B cell (primary cell): ENCODE results near the gene PRRT2. TPM values are rescaled to one million over a fixed set of nuclear protein-coding genes. Genes with fewer than 3 reads are reported as not detected.

Experiments used
- ATAC-seq: fragments of 200-7000 bp; cut with Tn5 transposase; one replicate; pipeline ENCODE4 v1.10.0; 2021; ENCODE audit warnings: low read depth, mild to moderate bottlenecking, moderate number of reproducible peaks, moderate library complexity
- CTCF ChIA-PET: fragments of 350-600 bp; sonication (Branson Sonifier 250); formaldehyde crosslinking; loops from one replicate; lab custom pipeline; 2021; ENCODE audit warnings: antibody characterized with exemption, inconsistent platforms; lab: Charles Lee
- POLR2A ChIA-PET: fragments of 350-600 bp; sonication (Branson Sonifier 250); formaldehyde crosslinking; loops from one replicate; lab custom pipeline; 2021; ENCODE audit warnings: antibody characterized with exemption; lab: Charles Lee
- DNase-seq: peaks from one replicate; pipeline ENCODE4 v3.0.0; 2013
- H2AFZ ChIP-seq: 2 replicates; pipeline ENCODE4 v1.6.1; 2012; ENCODE audit warnings: mild to moderate bottlenecking, low read depth, low read length; ENCODE audit not compliant: insufficient read depth, poor library complexity, severe bottlenecking
- H3K27ac ChIP-seq, 2 donors: 1 replicate in 1 of 2; 2 replicates in 1 of 2; pipeline ENCODE4 v1.5.1; 2012 to 2013; ENCODE audit warnings: low read length in 2 of 2, mild to moderate bottlenecking in 2 of 2, moderate library complexity in 1 of 2
- H3K27me3 ChIP-seq, 4 experiments: fragments of 200-600 bp in 1 of 4; sonication (generic) in 1 of 4; replicated peaks in 1 of 4; 1 replicate in 2 of 4; 2 replicates in 2 of 4; pipeline versions ENCODE4 v1.6.1 to v1.7.0; 2013 to 2016; ENCODE audit warnings: low read length in 3 of 4, mild to moderate bottlenecking in 2 of 4, mixed read lengths in 1 of 4, moderate library complexity in 1 of 4; ENCODE audit not compliant: insufficient read depth in 4 of 4, control insufficient read depth in 3 of 4; ENCODE audit errors: control extremely low read depth in 1 of 4
- H3K36me3 ChIP-seq, 2 experiments: replicated peaks in 1 of 2; 1 replicate in 1 of 2; 2 replicates in 1 of 2; pipeline versions ENCODE4 v1.6.1 to v1.7.1; 2013; ENCODE audit warnings: low read length in 1 of 2; ENCODE audit not compliant: insufficient read depth in 2 of 2, control insufficient read depth in 1 of 2; ENCODE audit errors: control extremely low read depth in 1 of 2, extremely low read depth in 1 of 2
- H3K4me1 ChIP-seq, 2 donors: fragments of 200-600 bp in 1 of 2; sonication (generic) in 1 of 2; 1 replicate in 1 of 2; 2 replicates in 1 of 2; pipeline versions ENCODE4 v1.5.1 to v1.6.1; 2013 to 2017; ENCODE audit warnings: low read length in 2 of 2; ENCODE audit not compliant: control insufficient read depth in 2 of 2, insufficient read depth in 2 of 2
- H3K4me2 ChIP-seq: replicated peaks from 2 replicates; pipeline ENCODE3; 2012; ENCODE audit warnings: mild to moderate bottlenecking, low read depth, low read length; ENCODE audit not compliant: poor library complexity, severe bottlenecking
- H3K4me3 ChIP-seq, 5 experiments: fragments of 200-600 bp in 1 of 5; sonication (generic) in 1 of 5; 1 replicate in 3 of 5; 2 replicates in 2 of 5; pipeline versions ENCODE4 v1.5.1 to v1.7.0; 2011 to 2016; ENCODE audit warnings: low read length in 4 of 5, mild to moderate bottlenecking in 4 of 5, low read depth in 2 of 5, control low read depth in 1 of 5, moderate library complexity in 1 of 5; ENCODE audit not compliant: insufficient read depth in 1 of 5; ENCODE audit errors: control extremely low read depth in 1 of 5, extremely low read depth in 1 of 5
- H3K79me2 ChIP-seq: fragments of 200-600 bp; sonication (generic); one replicate; pipeline ENCODE4 v1.6.0; 2016; ENCODE audit warnings: low read length; ENCODE audit not compliant: control insufficient read depth, insufficient read depth
- H3K9ac ChIP-seq: fragments of 200-600 bp; sonication (generic); 2 replicates; pipeline ENCODE4 v1.6.1; 2017; ENCODE audit warnings: mild to moderate bottlenecking, low read length, moderate library complexity
- H3K9me3 ChIP-seq, 3 donors: one replicate each; pipeline versions ENCODE4 v1.6.1 to v1.7.1; 2013; ENCODE audit warnings: low read length in 2 of 3; ENCODE audit not compliant: control insufficient read depth in 2 of 3, insufficient read depth in 1 of 3; ENCODE audit errors: control extremely low read depth in 1 of 3
- H4K20me1 ChIP-seq: 2 replicates; pipeline ENCODE4 v1.6.0; 2012; ENCODE audit warnings: mild to moderate bottlenecking, low read length; ENCODE audit not compliant: insufficient read depth, control insufficient read depth, poor library complexity, severe bottlenecking
- H3K27ac Mint-ChIP-seq: one replicate; pipeline ENCODE4 v1.8.0; 2021; ENCODE audit warnings: mixed read lengths
- H3K27me3 Mint-ChIP-seq: one replicate; pipeline ENCODE4 v1.8.0; 2021; ENCODE audit warnings: mixed read lengths
- H3K4me1 Mint-ChIP-seq: one replicate; pipeline ENCODE4 v1.8.0; 2021; ENCODE audit warnings: mixed read lengths
- H3K4me3 Mint-ChIP-seq: one replicate; pipeline ENCODE4 v1.8.0; 2021; ENCODE audit warnings: mixed read lengths
- H3K9me3 Mint-ChIP-seq: one replicate; pipeline ENCODE4 v1.8.0; 2022; ENCODE audit warnings: mixed read lengths; ENCODE audit not compliant: insufficient read depth
- EZH2 ChIP-seq: IDR thresholded peaks from 2 replicates; pipeline ENCODE4 v1.6.1; 2012; ENCODE audit warnings: borderline replicate concordance, low read depth, mild to moderate bottlenecking, moderate library complexity, low read length; ENCODE audit not compliant: insufficient read depth, poor library complexity, severe bottlenecking
- WGBS: methylation state at CpG from one replicate; pipeline ENCODE4 v1.1.5; 2013; ENCODE audit warnings: missing lambda C conversion rate; ENCODE audit not compliant: insufficient coverage; 5-methylcytosine and 5-hydroxymethylcytosine counted together
- intact Hi-C: fragments of 100-400 bp; cut with micrococcal nuclease; formaldehyde crosslinking; loops from one replicate; pipeline ENCODE4 v1.10.0; 2022
- polyA plus RNA-seq: library from polyadenylated mRNA; depleted of rRNA; stranded (reverse); fragments of >200 nt; gene quantifications from 2 replicates; pipeline ENCODE4 v1.2.3, GENCODE V29; 2012
- total RNA-seq, 2 donors: library from RNA; stranded (reverse); fragments of 120-200 nt in 1 of 2; gene quantifications; 1 replicate in 1 of 2; 2 replicates in 1 of 2; pipeline versions ENCODE4 v1.2.3 to v1.2.4, GENCODE V29; 2013 to 2022
- TF ChIP-seq, protein P1 (sequence below): fragments of 200-600 bp; IDR thresholded peaks from one replicate; pipeline ENCODE4 v1.8.0; 2022; ENCODE audit warnings: antibody characterized with exemption, mild to moderate bottlenecking

PRRT2 gene
- total and polyA plus RNA-seq, 2 donors (not counting 1 experiment from before 2014, with no cell fraction given) = 0.79 to 3.1 TPM

DNA sequence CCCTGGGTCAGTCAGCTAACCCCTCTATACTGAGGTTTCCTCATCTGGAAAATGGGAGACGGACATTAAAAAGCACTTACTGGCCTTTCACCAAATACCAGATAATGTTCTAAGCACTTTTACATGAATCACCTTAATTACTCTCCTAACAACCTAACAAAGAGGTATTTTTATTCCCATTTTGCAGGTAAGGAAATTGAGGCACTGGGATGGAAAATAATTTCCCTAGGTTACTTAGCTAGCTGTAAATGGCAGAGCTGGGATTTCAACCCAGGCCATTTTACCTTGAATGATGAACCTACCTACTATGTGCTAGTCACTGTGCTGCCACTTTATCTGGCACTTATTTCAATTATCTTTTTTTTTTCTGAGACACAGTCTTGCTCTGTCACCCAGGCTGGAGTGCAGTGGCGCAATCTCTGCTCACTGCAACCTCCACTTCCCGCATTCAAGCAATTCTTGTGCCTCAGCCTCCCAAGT, 17.7 kb upstream of the PRRT2 start:
- Histone ChIP-seq H4K20me1 (no peaks in the 10 kb centered on the region), H3K27ac (no peak overlapping the region), H3K79me2 (peaks cover 49% of the 10 kb centered on the region), H3K36me3 (peaks cover 2 to 25% of the 10 kb centered on the region in 2 experiments), H3K9ac (no peak overlapping the region), H3K27me3 (no peaks in the 10 kb centered on the region), H3K4me3 (no peak overlapping the region), H3K4me2 (no peak overlapping the region), H3K4me1 (peaks cover 17 to 27% of the 10 kb centered on the region in 2 donors), H3K9me3 (no peaks in the 10 kb centered on the region), H2AFZ (no peak overlapping the region)
- DNase-seq = no peak
- Mint-ChIP-seq H3K9me3 (no peaks in the 10 kb centered on the region), H3K4me1 (peaks cover 30% of the 10 kb centered on the region), H3K4me3 (no peak overlapping the region), H3K27me3 (no peaks in the 10 kb centered on the region), H3K27ac (no peak overlapping the region)
- POLR2A ChIA-PET = no interaction called here
- intact Hi-C loops = loop anchor here (5.0 kb wide), 1 partner anchor 178 kb away; the partner anchor contains the start of gene TAOK2
- TF ChIP-seq, protein P1, sequence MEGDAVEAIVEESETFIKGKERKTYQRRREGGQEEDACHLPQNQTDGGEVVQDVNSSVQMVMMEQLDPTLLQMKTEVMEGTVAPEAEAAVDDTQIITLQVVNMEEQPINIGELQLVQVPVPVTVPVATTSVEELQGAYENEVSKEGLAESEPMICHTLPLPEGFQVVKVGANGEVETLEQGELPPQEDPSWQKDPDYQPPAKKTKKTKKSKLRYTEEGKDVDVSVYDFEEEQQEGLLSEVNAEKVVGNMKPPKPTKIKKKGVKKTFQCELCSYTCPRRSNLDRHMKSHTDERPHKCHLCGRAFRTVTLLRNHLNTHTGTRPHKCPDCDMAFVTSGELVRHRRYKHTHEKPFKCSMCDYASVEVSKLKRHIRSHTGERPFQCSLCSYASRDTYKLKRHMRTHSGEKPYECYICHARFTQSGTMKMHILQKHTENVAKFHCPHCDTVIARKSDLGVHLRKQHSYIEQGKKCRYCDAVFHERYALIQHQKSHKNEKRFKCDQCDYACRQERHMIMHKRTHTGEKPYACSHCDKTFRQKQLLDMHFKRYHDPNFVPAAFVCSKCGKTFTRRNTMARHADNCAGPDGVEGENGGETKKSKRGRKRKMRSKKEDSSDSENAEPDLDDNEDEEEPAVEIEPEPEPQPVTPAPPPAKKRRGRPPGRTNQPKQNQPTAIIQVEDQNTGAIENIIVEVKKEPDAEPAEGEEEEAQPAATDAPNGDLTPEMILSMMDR = no peak
- TF ChIP-seq EZH2 = no peak
- no peak for ATAC-seq
- CTCF ChIA-PET = interaction anchor here (1.0 to 1.5 kb wide), 5 partner anchors 8 to 102 kb away, joined by 3 to 7 read pairs (median 5); no protein-coding TSS in a partner anchor
- WGBS = no CpG with 5 or more reads among the region's 3 CpGs

DNA sequence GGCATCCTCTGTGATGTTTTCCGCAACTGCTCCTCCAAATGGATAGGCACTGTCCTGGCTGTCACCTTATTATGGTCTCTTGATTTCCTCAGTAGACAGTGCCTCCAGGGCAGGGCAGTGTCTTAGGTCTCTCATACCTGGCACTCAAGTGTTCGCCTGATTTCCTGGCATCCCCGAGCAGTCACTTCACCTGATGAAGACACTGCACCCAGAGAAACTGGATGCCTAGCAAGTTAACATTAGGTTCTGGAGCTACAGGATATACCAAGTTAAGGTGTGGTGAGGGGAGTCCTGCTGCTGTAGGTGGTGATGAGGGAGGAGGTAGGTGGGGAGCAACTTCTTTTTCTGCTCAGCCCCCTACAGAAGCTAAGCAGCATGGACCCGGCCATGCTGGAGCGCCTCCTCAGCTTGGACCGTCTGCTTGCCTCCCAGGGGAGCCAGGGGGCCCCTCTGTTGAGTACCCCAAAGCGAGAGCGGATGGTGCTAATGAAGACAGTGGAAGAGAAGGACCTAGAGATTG, 9.5 kb upstream of the PRRT2 start:
- H3K4me3 Mint-ChIP-seq = no peak overlapping the region
- H3K27me3 Mint-ChIP-seq = no peaks in the 10 kb centered on the region
- H3K36me3 ChIP-seq = peaks cover 1 to 30% of the 10 kb centered on the region in 2 experiments
- peaks cover 3% of the 10 kb centered on the region for H3K79me2 ChIP-seq
- ATAC-seq = no peak
- ChIA-PET POLR2A (interaction anchor here (0.6 to 4.3 kb wide), 2 partner anchors 12 to 105 kb away, joined by 3 to 24 read pairs; partner anchors contain the start of gene KIF22), CTCF (interaction anchor here (0.8 to 2.1 kb wide), 7 partner anchors 7 to 101 kb away, joined by 3 to 6 read pairs (median 5); partner anchors contain the start of genes KIF22 and PAGR1)
- H2AFZ ChIP-seq = no peak overlapping the region
- no peaks in the 10 kb centered on the region for H3K27me3 ChIP-seq
- H3K27ac ChIP-seq = no peak overlapping the region
- no peak overlapping the region for H3K9ac ChIP-seq
- no peak overlapping the region for H3K4me3 ChIP-seq
- H3K4me1 ChIP-seq = peaks cover 13 to 18% of the 10 kb centered on the region in 2 donors
- H3K4me2 ChIP-seq = no peak overlapping the region
- no peaks in the 10 kb centered on the region for H3K9me3 ChIP-seq
- intact Hi-C loops = no loop called here
- H3K27ac Mint-ChIP-seq = peak overlapping the region; percentile 67
- DNase-seq = no peak
- H3K9me3 Mint-ChIP-seq = no peaks in the 10 kb centered on the region
- peaks cover 19% of the 10 kb centered on the region for H3K4me1 Mint-ChIP-seq
- 98% methylated on average over 4 of the region's 8 CpGs for WGBS
- no peak for TF ChIP-seq EZH2
- TF ChIP-seq, protein P1 = no peak
- H4K20me1 ChIP-seq = no peaks in the 10 kb centered on the region
